HEK293 (cell line): ENCODE data around the gene PIGL.

Experiments used
- EGR2 ChIP-seq: fragments of 450-650 bp; formaldehyde crosslinking; IDR thresholded peaks from 2 replicates; pipeline ENCODE4 v1.5.1; 2016; ENCODE audit warnings: low read depth, missing biosample characterization, missing genetic modification characterization
- MEIS1 ChIP-seq: sonication (generic); formaldehyde crosslinking; IDR thresholded peaks from 2 replicates; pipeline ENCODE4 v1.8.1; 2022; ENCODE audit warnings: missing genetic modification reagents, mild to moderate bottlenecking, borderline replicate concordance
- SCRT1 ChIP-seq: fragments of 450-650 bp; formaldehyde crosslinking; IDR thresholded peaks from 2 replicates; pipeline ENCODE4 v1.5.1; 2016; ENCODE audit warnings: missing biosample characterization, missing genetic modification characterization, borderline replicate concordance
- SETDB1 ChIP-seq: IDR thresholded peaks from one replicate; pipeline ENCODE4 v1.6.1; 2017; ENCODE audit warnings: mild to moderate bottlenecking, low read length, moderate library complexity, mixed read lengths; ENCODE audit not compliant: insufficient read length
- ZBTB10 ChIP-seq: fragments of 450-650 bp; formaldehyde crosslinking; IDR thresholded peaks from 2 replicates; pipeline ENCODE4 v1.5.1; 2016; ENCODE audit warnings: missing biosample characterization, missing genetic modification characterization
- ZBTB8A ChIP-seq: fragments of 450-650 bp; formaldehyde crosslinking; IDR thresholded peaks from 2 replicates; pipeline ENCODE4 v1.5.1; 2016; ENCODE audit warnings: missing biosample characterization, missing genetic modification characterization
- ZFHX2 ChIP-seq: fragments of 450-650 bp; formaldehyde crosslinking; conservative IDR thresholded peaks from 2 replicates; pipeline ENCODE4 v1.5.1; 2016; ENCODE audit warnings: missing biosample characterization, missing genetic modification characterization
- ZNF114 ChIP-seq: fragments of 450-650 bp; formaldehyde crosslinking; IDR thresholded peaks from 2 replicates; pipeline ENCODE4 v1.5.0; 2017; ENCODE audit warnings: missing biosample characterization, missing genetic modification characterization
- ZNF121 ChIP-seq: fragments of 450-650 bp; formaldehyde crosslinking; IDR thresholded peaks from 2 replicates; pipeline ENCODE4 v1.5.1; 2016; ENCODE audit warnings: missing biosample characterization, missing genetic modification characterization
- ZNF16 ChIP-seq: fragments of 450-650 bp; formaldehyde crosslinking; IDR thresholded peaks from 2 replicates; pipeline ENCODE4 v1.5.1; 2016; ENCODE audit warnings: low read depth, missing biosample characterization, missing genetic modification characterization
- ZNF23 ChIP-seq: fragments of 450-650 bp; formaldehyde crosslinking; IDR thresholded peaks from 2 replicates; pipeline ENCODE4 v1.5.1; 2016; ENCODE audit warnings: missing biosample characterization, missing genetic modification characterization, borderline replicate concordance
- ZNF335 ChIP-seq: fragments of 450-650 bp; formaldehyde crosslinking; conservative IDR thresholded peaks from 2 replicates; pipeline ENCODE4 v1.5.1; 2016; ENCODE audit warnings: missing biosample characterization, missing genetic modification characterization
- ZNF391 ChIP-seq: fragments of 450-650 bp; formaldehyde crosslinking; IDR thresholded peaks from 2 replicates; pipeline ENCODE4 v1.5.1; 2016; ENCODE audit warnings: low read depth, missing biosample characterization, missing genetic modification characterization, borderline replicate concordance
- ZNF404 ChIP-seq: fragments of 450-650 bp; formaldehyde crosslinking; IDR thresholded peaks from 2 replicates; pipeline ENCODE4 v1.5.1; 2017; ENCODE audit warnings: missing biosample characterization, missing genetic modification characterization
- ZNF488 ChIP-seq: fragments of 450-650 bp; formaldehyde crosslinking; IDR thresholded peaks from 2 replicates; pipeline ENCODE4 v1.5.1; 2016; ENCODE audit warnings: missing biosample characterization, missing genetic modification characterization
- ZNF510 ChIP-seq: fragments of 450-650 bp; formaldehyde crosslinking; IDR thresholded peaks from 2 replicates; pipeline ENCODE4 v1.5.1; 2018; ENCODE audit warnings: mild to moderate bottlenecking, missing genetic modification characterization, missing biosample characterization; ENCODE audit not compliant: insufficient replicate concordance
- ZNF529 ChIP-seq: fragments of 450-650 bp; formaldehyde crosslinking; IDR thresholded peaks from 2 replicates; pipeline ENCODE4 v1.5.1; 2017; ENCODE audit warnings: missing genetic modification characterization, missing biosample characterization; ENCODE audit not compliant: insufficient replicate concordance
- ZNF530 ChIP-seq: fragments of 450-650 bp; formaldehyde crosslinking; IDR thresholded peaks from 2 replicates; pipeline ENCODE4 v1.5.1; 2016; ENCODE audit warnings: low read depth, missing biosample characterization, missing genetic modification characterization
- ZNF571 ChIP-seq: fragments of 450-650 bp; formaldehyde crosslinking; IDR thresholded peaks from 2 replicates; pipeline ENCODE4 v1.5.0; 2017; ENCODE audit warnings: missing biosample characterization, missing genetic modification characterization
- ZNF585B ChIP-seq: fragments of 450-650 bp; formaldehyde crosslinking; IDR thresholded peaks from 2 replicates; pipeline ENCODE4 v1.5.1; 2016; ENCODE audit warnings: missing biosample characterization, missing genetic modification characterization
- ZNF621 ChIP-seq: fragments of 450-650 bp; formaldehyde crosslinking; IDR thresholded peaks from 2 replicates; pipeline ENCODE4 v1.5.1; 2017; ENCODE audit warnings: missing biosample characterization, missing genetic modification characterization
- ZNF626 ChIP-seq: fragments of 450-650 bp; sonication (Bioruptor Pico); formaldehyde crosslinking; IDR thresholded peaks from 2 replicates; pipeline ENCODE4 v1.5.1; 2018; ENCODE audit warnings: missing biosample characterization, missing genetic modification characterization, inconsistent platforms
- ZNF658 ChIP-seq: fragments of 450-650 bp; formaldehyde crosslinking; IDR thresholded peaks from 2 replicates; pipeline ENCODE4; 2016; ENCODE audit warnings: missing biosample characterization, missing genetic modification characterization
- ZNF670 ChIP-seq: fragments of 450-650 bp; formaldehyde crosslinking; IDR thresholded peaks from 2 replicates; pipeline ENCODE4 v1.5.1; 2016; ENCODE audit warnings: missing biosample characterization, missing genetic modification characterization, low read depth
- ZNF692 ChIP-seq: fragments of 450-650 bp; formaldehyde crosslinking; IDR thresholded peaks from 2 replicates; pipeline ENCODE4 v1.5.1; 2016; ENCODE audit warnings: missing biosample characterization, missing genetic modification characterization
- ZNF704 ChIP-seq: fragments of 450-650 bp; formaldehyde crosslinking; IDR thresholded peaks from 2 replicates; pipeline ENCODE4 v1.5.1; 2016; ENCODE audit warnings: missing biosample characterization, missing genetic modification characterization
- ZNF777 ChIP-seq: fragments of 450-650 bp; formaldehyde crosslinking; IDR thresholded peaks from 2 replicates; pipeline ENCODE4 v1.5.1; 2017; ENCODE audit warnings: missing biosample characterization, missing genetic modification characterization, borderline replicate concordance
- ZNF785 ChIP-seq: fragments of 450-650 bp; formaldehyde crosslinking; IDR thresholded peaks from 2 replicates; pipeline ENCODE4 v1.5.1; 2016; ENCODE audit warnings: missing biosample characterization, missing genetic modification characterization
- ZNF843 ChIP-seq: fragments of 450-650 bp; formaldehyde crosslinking; IDR thresholded peaks from 2 replicates; pipeline ENCODE4 v1.5.1; 2016; ENCODE audit warnings: missing biosample characterization, missing genetic modification characterization
- TF ChIP-seq, protein P1 (sequence below): fragments of 450-650 bp; formaldehyde crosslinking; IDR thresholded peaks from 2 replicates; pipeline ENCODE4 v1.5.1; 2016; ENCODE audit warnings: missing biosample characterization, missing genetic modification characterization, borderline replicate concordance

PIGL gene

DNA sequence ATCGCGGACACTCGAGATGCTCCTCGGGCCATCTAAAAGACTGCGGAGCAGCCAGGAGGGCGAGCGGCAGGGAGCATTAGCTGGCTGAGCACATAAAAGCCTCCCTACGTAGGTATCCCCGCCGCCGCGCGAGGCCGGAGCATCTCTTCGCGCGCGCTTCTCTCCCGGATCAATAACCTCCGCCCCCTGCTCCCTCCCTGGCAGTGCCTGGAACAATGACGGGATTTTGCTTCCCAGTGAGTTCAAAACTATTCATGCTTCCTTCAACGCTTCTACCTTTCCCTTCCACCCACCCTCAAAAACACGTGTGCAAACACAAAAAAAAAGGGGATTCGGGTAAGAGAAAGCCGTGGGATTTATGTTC is 135.3 kb downstream of the PIGL start (continued):
- TF ChIP-seq ZNF658 (tag by site-specific recombination) (no peak), ZNF404 (tag by site-specific recombination) (no peak), ZNF670 (tag by site-specific recombination) (no peak), ZNF510 (tag by site-specific recombination) (no peak), ZFHX2 (peak; percentile 43), SETDB1 (no peak), ZNF785 (no peak), ZNF692 (tag by site-specific recombination) (no peak), ZBTB10 (tag by site-specific recombination) (no peak), ZNF23 (tag by site-specific recombination) (no peak), ZNF121 (no peak), ZNF391 (tag by site-specific recombination) (no peak), ZBTB8A (tag by site-specific recombination) (no peak), ZNF571 (no peak), ZNF16 (tag by site-specific recombination) (no peak), MEIS1 (CRISPR knock-in tag) (no peak), ZNF335 (peak; percentile 95), ZNF777 (tag by site-specific recombination) (no peak), ZNF529 (tag by site-specific recombination) (no peak), ZNF530 (tag by site-specific recombination) (no peak), ZNF114 (tag by site-specific recombination) (no peak), ZNF585B (tag by site-specific recombination) (no peak), ZNF621 (tag by site-specific recombination) (no peak), SCRT1 (tag by site-specific recombination) (no peak), ZNF488 (no peak), ZNF843 (tag by site-specific recombination) (no peak), EGR2 (tag by site-specific recombination) (peak; percentile 37; the same call in 1 of the 2 replicates), ZNF626 (tag by site-specific recombination) (no peak), ZNF704 (no peak)
- TF ChIP-seq, protein P1, sequence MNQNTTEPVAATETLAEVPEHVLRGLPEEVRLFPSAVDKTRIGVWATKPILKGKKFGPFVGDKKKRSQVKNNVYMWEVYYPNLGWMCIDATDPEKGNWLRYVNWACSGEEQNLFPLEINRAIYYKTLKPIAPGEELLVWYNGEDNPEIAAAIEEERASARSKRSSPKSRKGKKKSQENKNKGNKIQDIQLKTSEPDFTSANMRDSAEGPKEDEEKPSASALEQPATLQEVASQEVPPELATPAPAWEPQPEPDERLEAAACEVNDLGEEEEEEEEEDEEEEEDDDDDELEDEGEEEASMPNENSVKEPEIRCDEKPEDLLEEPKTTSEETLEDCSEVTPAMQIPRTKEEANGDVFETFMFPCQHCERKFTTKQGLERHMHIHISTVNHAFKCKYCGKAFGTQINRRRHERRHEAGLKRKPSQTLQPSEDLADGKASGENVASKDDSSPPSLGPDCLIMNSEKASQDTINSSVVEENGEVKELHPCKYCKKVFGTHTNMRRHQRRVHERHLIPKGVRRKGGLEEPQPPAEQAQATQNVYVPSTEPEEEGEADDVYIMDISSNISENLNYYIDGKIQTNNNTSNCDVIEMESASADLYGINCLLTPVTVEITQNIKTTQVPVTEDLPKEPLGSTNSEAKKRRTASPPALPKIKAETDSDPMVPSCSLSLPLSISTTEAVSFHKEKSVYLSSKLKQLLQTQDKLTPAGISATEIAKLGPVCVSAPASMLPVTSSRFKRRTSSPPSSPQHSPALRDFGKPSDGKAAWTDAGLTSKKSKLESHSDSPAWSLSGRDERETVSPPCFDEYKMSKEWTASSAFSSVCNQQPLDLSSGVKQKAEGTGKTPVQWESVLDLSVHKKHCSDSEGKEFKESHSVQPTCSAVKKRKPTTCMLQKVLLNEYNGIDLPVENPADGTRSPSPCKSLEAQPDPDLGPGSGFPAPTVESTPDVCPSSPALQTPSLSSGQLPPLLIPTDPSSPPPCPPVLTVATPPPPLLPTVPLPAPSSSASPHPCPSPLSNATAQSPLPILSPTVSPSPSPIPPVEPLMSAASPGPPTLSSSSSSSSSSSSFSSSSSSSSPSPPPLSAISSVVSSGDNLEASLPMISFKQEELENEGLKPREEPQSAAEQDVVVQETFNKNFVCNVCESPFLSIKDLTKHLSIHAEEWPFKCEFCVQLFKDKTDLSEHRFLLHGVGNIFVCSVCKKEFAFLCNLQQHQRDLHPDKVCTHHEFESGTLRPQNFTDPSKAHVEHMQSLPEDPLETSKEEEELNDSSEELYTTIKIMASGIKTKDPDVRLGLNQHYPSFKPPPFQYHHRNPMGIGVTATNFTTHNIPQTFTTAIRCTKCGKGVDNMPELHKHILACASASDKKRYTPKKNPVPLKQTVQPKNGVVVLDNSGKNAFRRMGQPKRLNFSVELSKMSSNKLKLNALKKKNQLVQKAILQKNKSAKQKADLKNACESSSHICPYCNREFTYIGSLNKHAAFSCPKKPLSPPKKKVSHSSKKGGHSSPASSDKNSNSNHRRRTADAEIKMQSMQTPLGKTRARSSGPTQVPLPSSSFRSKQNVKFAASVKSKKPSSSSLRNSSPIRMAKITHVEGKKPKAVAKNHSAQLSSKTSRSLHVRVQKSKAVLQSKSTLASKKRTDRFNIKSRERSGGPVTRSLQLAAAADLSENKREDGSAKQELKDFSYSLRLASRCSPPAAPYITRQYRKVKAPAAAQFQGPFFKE (tag by site-specific recombination) = no peak
